ENCODE results near the gene TMEM245.

DNA sequence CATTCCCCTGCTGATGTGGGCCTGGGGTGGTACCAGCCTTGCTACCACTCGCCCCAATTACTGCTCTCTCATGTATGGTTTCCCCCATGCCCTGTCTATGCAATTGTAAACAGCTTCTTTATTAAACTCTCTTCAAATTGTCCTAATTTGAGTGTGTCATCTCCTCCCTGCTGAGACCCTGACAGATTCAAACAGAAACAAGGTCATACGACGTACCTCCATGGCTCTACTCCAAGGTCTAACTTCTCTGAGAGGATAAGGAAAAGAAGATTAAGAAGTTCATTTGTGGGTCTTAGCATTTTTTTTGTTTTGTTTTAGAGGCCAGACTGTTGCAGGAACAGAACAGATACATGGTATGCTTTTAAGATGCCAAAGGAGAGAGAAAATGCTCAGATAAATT is 147.6 kb downstream of the TMEM245 start:
- TF ChIP-seq, protein P1, sequence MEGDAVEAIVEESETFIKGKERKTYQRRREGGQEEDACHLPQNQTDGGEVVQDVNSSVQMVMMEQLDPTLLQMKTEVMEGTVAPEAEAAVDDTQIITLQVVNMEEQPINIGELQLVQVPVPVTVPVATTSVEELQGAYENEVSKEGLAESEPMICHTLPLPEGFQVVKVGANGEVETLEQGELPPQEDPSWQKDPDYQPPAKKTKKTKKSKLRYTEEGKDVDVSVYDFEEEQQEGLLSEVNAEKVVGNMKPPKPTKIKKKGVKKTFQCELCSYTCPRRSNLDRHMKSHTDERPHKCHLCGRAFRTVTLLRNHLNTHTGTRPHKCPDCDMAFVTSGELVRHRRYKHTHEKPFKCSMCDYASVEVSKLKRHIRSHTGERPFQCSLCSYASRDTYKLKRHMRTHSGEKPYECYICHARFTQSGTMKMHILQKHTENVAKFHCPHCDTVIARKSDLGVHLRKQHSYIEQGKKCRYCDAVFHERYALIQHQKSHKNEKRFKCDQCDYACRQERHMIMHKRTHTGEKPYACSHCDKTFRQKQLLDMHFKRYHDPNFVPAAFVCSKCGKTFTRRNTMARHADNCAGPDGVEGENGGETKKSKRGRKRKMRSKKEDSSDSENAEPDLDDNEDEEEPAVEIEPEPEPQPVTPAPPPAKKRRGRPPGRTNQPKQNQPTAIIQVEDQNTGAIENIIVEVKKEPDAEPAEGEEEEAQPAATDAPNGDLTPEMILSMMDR (IDR thresholded peaks at IDR 0.05): no peak
- TF ChIP-seq POLR2A (IDR thresholded peaks at IDR 0.05): no peak
